GM21619 (cell line): Measurements from ENCODE around the gene FAT2.

ENCODE experiments used
- ATAC-seq: cut with Tn5 transposase; IDR thresholded peaks from one replicate; pipeline ENCODE4 v1.9.1; 2021; ENCODE audit not compliant: unreplicated experiment

Gene FAT2

DNA sequence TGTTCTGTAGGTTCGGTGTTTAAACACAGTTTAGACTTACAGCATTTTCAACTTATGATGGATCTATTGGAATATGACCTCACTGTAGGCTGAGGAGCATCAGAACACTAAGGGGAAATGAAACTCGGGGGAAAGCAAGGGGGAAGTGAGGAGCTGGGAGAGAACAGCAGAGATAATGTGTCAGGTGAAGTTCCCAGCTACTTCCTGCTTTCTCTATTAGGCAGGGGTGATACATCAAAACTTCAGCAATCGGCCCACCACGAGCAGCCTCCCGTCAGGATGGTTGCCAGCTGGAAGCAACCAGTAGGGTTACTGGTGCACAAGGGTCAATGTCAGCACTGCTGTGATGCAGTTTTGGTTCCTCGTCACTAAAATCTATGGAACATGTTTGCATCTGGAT is 34.3 kb downstream of the FAT2 start:
- ATAC-seq = no peak

DNA sequence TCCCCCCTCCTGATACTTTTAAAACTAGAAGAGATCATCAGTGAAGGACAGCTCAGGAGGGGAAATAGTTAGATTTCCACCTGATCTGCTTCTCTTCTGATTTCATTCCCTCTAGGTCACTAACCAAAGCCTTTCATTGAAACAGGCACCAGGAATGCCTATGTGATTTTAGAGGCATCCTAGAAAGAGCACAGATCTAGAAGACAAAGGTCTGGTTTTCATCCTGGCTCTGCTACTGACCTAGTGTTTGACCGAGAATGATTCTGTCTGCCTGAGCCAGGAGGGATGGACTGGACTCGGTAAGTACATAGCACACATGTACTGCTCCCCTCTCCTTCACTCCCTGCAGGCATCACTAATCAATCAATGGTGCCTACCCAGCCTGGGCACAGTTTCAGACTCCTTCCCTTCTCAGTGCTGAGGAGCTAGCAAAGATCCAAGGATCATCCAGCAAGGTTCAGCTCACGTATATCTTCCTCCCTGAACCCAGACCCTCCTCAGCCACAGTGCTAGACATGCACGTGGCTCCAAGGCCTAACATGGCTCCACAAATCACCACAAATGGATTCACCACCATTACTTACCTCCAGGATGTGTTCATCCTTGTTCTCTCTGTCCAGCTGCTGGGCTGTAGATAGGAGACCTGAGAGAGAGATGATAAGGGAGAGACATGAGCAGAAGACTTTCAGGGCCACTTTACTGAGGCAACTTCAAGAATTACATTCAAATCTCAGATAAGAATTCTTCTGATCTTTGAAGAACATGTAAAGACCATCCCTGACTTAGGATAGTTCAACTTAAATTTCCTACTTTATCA is 35.2 kb downstream of the FAT2 start:
- ATAC-seq = no peak

DNA sequence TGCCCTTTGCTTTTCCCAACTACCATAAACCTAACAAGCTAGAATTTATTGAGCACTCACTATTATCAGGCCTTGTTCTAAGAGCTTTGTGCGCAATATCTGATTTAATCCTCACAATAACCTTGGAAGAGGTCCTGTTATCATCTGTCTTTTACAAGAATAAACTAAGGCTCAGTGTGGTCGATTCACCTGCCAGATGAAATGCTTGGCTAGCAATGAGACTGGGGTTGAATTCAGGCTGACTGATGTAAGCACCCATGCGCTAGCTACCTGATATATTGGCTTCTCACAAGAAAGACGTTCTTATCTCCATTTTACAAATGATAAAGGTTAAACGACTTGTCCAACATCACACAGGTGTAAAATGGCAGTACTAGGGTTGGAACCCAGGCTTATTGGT is 37.4 kb downstream of the FAT2 start:
- ATAC-seq = no peak

DNA sequence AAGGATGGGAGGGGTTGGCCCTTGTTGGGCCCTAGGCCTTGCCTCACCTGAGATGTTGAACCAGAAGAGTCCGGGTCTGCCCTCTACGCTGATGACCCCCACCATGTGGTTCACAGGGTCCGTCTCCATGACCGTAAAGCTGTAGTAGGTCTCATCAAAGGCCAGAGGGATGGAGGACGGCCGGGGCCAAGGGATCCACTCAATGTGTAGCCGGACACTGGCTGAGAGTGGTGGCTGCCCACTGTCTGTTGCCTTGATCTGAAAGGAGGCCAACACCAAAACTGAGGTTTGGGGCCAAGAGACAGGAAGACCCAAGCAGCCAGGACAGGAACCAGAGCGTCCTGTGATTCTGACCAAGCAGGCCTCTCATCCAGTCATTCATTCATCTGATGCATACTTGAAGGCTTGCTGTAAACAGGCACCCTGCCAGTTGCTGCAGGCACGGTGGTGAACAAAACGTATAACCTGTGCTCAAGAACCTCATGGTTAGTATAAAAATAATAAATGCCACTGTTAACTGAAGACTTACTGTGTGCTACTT is 37.9 kb downstream of the FAT2 start:
- no peak for ATAC-seq

DNA sequence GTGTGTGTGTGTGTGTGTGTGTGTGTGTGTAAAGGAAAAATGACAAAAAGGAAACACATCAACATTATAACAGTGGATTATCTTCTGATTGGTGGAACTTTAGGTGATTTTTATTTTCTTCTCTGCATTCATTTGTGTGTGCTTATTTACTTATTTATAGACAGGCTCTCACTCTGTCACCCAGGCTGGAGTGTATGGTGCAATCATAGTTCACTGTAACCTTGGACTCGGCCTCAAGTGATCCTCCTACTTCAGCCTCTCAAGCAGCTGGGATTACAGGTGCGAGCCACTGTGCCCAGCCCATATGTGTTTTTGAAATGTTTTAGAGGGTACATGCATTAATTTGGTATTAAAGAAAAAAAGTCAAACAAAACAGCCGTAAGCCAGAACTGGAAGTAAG is 39.1 kb downstream of the FAT2 start:
- ATAC-seq = no peak

DNA sequence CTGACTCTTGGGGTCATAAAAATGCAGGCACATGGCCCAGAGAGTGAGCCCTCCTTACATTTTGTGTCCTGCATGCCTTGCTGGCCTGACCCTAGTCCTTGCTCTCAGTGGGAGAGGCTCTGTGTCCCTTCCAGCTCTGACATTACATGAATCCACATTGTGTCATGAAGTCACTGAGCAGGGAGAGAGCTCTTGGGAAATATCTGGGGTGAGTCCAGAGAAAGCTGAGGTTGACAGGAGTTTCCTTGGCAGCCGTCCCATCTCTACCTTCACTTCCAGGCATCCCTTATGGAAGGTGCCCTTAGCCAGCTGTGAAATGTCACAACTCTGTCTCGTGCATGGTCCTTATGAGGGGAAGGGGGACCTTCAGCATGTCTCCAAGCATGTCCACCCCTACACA is 41.0 kb downstream of the FAT2 start:
- no peak for ATAC-seq

DNA sequence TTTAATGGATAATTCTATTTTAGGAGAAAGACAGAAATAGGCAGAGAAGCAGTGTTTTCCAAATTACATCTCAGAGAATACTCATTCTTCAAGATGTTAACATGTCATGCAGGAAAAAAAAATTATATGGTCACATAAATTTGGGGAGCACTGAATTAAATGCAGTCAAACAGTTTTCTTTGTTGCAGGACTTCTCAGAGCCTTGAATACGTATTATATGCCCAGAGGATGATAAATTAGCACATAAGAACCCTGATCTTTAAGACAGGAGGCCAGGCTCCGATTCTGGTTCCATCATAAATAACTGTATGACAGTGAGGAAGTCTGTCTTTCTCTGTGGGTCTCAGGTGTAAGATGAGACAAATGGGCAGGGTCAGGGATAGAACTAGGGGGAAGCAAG is 41.4 kb downstream of the FAT2 start:
- no peak for ATAC-seq

DNA sequence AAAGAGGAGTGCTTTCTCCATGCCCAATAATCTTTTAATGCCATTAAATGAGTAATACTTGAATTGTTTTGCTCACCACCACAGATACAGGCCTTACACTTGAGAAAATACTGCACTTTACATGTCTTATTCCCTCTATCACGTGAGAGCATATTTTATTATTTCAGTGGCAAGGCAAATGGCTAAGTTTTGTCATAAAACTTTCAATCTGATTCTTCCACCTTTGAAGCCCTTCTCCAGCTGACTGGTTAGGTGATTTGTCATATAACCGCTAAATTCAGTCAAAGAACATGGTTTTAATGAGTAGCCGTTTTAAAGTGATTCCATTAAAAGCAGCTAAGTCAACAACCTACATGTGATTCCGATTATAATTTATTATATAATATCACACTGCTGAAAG is 43.8 kb downstream of the FAT2 start:
- ATAC-seq = no peak

DNA sequence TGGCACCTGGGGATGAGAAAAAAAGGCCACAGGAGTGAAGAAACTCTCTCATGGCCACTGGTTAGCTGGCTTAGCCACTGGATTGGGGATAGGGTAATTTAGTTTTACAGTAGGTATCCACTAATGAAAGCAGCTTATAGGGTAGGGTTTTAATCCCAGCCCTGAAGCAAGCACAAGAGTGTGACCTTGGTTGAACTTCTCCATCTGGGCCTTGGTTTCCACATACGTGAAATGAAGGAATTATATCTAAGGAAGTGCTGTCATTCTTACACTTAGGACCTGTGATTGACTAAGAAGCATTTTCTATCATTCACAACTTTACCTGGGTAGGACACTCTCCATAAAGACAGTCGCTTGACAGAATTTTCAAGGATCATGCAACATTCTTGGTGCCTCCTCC is 49.6 kb downstream of the FAT2 start:
- no peak for ATAC-seq
